Measurements from ENCODE around the gene KLK1. TPM values are rescaled to one million over a fixed set of nuclear protein-coding genes. Genes with fewer than 3 reads are reported as not detected.

The KLK1 gene
- polyA plus RNA-seq, 1 donor from 2014 or later = not detected

GRCh38 chr19:50821248-50821612 lies 2.4 kb downstream of the KLK1 start:
- Histone ChIP-seq H3K36me3 (ENCODE audit: insufficient read depth, low read length) (no peaks in the 10 kb centered on the region), H3F3A (ENCODE audit: insufficient read depth, low read length, poor library complexity, severe bottlenecking) (no peaks in the 10 kb centered on the region), H3K27me3 (ENCODE audit: insufficient read depth, low read depth, low read length) (peaks cover 62% of the 10 kb centered on the region), H3K79me2 (replicated peaks; ENCODE audit: insufficient read depth, low read length) (no peaks in the 10 kb centered on the region), H3K4me2 (ENCODE audit: low read length) (no peak overlapping the region), H3K9me3 (ENCODE audit: low read length) (no peaks in the 10 kb centered on the region), H4K20me1 (ENCODE audit: insufficient read depth) (no peaks in the 10 kb centered on the region), H3K9me2 (ENCODE audit: insufficient read depth, low read length) (no peaks in the 10 kb centered on the region), H3K27ac (ENCODE audit: low read length) (no peak overlapping the region), H3K4me3 (ENCODE audit: low read length) (no peak overlapping the region), H3K9ac (ENCODE audit: low read length) (no peak overlapping the region), H2AFZ (ENCODE audit: low read depth, low read length) (no peak overlapping the region)
- TF ChIP-seq EZH2 (IDR thresholded peaks at IDR 0.05; ENCODE audit: borderline replicate concordance, insufficient read depth, low read length, poor library complexity, severe bottlenecking) = no peak
- TF ChIP-seq SMC3 (conservative IDR thresholded peaks at IDR 0.05; ENCODE audit: poor library complexity) = no peak
- no peak for TF ChIP-seq TAF1 (IDR thresholded peaks at IDR 0.05; ENCODE audit: low read depth)

DNA sequence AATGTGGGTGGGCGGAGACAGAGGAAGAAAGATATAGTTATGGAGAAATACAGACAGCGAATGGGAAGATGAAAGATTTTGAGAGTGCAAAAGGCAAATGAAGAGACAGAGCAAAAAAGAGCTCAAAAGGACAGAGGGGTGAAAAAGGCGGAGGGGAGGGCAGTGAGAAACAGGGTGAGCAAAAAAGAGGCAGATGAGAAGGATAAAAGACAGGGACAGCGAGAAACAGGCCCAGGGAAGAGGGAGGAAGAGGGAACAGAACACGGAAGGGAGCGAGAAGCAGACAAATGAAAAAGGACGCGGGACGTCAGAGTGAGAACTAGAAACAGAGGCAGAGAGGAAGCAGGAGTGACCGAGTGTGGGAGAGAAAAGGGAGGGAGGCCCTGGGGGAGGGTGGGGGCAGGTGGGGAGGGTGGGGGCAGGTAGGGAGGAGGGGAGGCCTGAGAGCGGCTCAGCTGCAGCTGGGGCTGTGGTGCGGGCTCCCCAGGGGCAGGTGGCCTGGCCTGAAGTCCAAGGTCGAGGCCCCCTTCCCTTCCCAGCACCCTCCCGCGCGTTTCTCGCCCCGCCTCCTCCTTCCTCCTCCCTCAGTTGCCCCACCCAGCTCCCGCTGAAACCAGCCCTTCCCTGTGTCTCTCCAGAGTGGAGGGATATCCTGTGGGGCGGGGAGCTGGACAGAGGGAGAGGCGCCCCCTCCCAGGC lies 2.9 kb downstream of the KLK1 start:
- no peak for TF ChIP-seq EP300 (conservative IDR thresholded peaks at IDR 0.05; ENCODE audit: poor library complexity, severe bottlenecking)
- TF ChIP-seq RAD21 (conservative IDR thresholded peaks at IDR 0.05) = no peak
- no peak for TF ChIP-seq SMC3 (conservative IDR thresholded peaks at IDR 0.05; ENCODE audit: poor library complexity)
- no peak for TF ChIP-seq MXI1 (conservative IDR thresholded peaks at IDR 0.05; ENCODE audit: poor library complexity, severe bottlenecking)
- TF ChIP-seq CTCF (IDR thresholded peaks at IDR 0.05; ENCODE audit: poor library complexity, severe bottlenecking) = no peak
- no peak for TF ChIP-seq EZH2 (IDR thresholded peaks at IDR 0.05; ENCODE audit: borderline replicate concordance, insufficient read depth, low read length, poor library complexity, severe bottlenecking)
- TF ChIP-seq, protein P1, sequence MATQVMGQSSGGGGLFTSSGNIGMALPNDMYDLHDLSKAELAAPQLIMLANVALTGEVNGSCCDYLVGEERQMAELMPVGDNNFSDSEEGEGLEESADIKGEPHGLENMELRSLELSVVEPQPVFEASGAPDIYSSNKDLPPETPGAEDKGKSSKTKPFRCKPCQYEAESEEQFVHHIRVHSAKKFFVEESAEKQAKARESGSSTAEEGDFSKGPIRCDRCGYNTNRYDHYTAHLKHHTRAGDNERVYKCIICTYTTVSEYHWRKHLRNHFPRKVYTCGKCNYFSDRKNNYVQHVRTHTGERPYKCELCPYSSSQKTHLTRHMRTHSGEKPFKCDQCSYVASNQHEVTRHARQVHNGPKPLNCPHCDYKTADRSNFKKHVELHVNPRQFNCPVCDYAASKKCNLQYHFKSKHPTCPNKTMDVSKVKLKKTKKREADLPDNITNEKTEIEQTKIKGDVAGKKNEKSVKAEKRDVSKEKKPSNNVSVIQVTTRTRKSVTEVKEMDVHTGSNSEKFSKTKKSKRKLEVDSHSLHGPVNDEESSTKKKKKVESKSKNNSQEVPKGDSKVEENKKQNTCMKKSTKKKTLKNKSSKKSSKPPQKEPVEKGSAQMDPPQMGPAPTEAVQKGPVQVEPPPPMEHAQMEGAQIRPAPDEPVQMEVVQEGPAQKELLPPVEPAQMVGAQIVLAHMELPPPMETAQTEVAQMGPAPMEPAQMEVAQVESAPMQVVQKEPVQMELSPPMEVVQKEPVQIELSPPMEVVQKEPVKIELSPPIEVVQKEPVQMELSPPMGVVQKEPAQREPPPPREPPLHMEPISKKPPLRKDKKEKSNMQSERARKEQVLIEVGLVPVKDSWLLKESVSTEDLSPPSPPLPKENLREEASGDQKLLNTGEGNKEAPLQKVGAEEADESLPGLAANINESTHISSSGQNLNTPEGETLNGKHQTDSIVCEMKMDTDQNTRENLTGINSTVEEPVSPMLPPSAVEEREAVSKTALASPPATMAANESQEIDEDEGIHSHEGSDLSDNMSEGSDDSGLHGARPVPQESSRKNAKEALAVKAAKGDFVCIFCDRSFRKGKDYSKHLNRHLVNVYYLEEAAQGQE (IDR thresholded peaks at IDR 0.05; ENCODE audit: borderline replicate concordance) = no peak
- TF ChIP-seq POLR2AphosphoS5 (IDR thresholded peaks at IDR 0.05) = no peak
- no peak for TF ChIP-seq TAF1 (IDR thresholded peaks at IDR 0.05; ENCODE audit: low read depth)
- Histone ChIP-seq H3K4me2 (ENCODE audit: low read length) (no peak overlapping the region), H2AFZ (ENCODE audit: low read depth, low read length) (no peak overlapping the region), H3K36me3 (ENCODE audit: insufficient read depth, low read length) (no peaks in the 10 kb centered on the region), H3K9me2 (ENCODE audit: insufficient read depth, low read length) (no peaks in the 10 kb centered on the region), H3K4me3 (ENCODE audit: low read length) (no peak overlapping the region), H3K9ac (ENCODE audit: low read length) (no peak overlapping the region), H3K27ac (ENCODE audit: low read length) (no peak overlapping the region), H3K27me3 (ENCODE audit: insufficient read depth, low read depth, low read length) (peaks cover 62% of the 10 kb centered on the region), H3F3A (ENCODE audit: insufficient read depth, low read length, poor library complexity, severe bottlenecking) (no peaks in the 10 kb centered on the region), H3K9me3 (ENCODE audit: low read length) (no peaks in the 10 kb centered on the region), H3K79me2 (replicated peaks; ENCODE audit: insufficient read depth, low read length) (no peaks in the 10 kb centered on the region), H4K20me1 (ENCODE audit: insufficient read depth) (no peaks in the 10 kb centered on the region)

All from neural cell (in vitro differentiated cells).